HepG2 (cell line): ENCODE data around the gene GDI1. TPM values are rescaled to one million over a fixed set of nuclear protein-coding genes. Genes with fewer than 3 reads are reported as not detected.

ENCODE experiments used
- ATAC-seq: fragments of 200-7000 bp; cut with Tn5 transposase; 3 replicates; pipeline ENCODE4 v1.9.1; 2020; ENCODE audit warnings: mild to moderate bottlenecking, moderate library complexity
- BruUV-seq: library from RNA; stranded (reverse); fragments of 400-500 nt; replicated peaks from 2 replicates; lab custom pipeline; 2021; lab: Mats Ljungman, UMichigan
- CTCF ChIA-PET: fragments of 300-600 bp; formaldehyde crosslinking; extraction: SDS; loops from one replicate; lab custom pipeline; 2021; ENCODE audit warnings: low total read pairs, inconsistent platforms, low intra/inter-chr PET ratio; lab: Yijun Ruan, JAX
- POLR2A ChIA-PET: fragments of 350-600 bp; sonication (Branson Sonifier 250); formaldehyde crosslinking; loops from one replicate; lab custom pipeline; 2020; ENCODE audit warnings: antibody characterized with exemption, inconsistent platforms; lab: Yijun Ruan, JAX
- DNase-seq: peaks from one replicate; pipeline ENCODE4 v3.0.0-alpha.2; 2015; ENCODE audit warnings: low spot score
- FAIRE-seq: peaks from 3 replicates; lab custom pipeline; 2011; peaks lifted over from hg19 to GRCh38; lab: Jason Lieb, UNC
- H2AFZ ChIP-seq: one replicate; pipeline ENCODE4 v1.6.1; 2011; ENCODE audit warnings: low read length, inconsistent platforms
- H3K27ac ChIP-seq: fragments of 300-600 bp; 3 replicates; pipeline ENCODE4 v1.8.0; 2011; ENCODE audit warnings: mixed run types, mild to moderate bottlenecking, mixed read lengths, low read length, inconsistent platforms; ENCODE audit not compliant: insufficient read depth; ENCODE audit errors: extremely low read length
- H3K27me3 ChIP-seq, 2 experiments: fragments of 200-600 bp in 1 of 2; 2 replicates in 1 of 2; 3 replicates in 1 of 2; pipeline versions ENCODE4 v1.6.0 to v1.8.0; 2011; ENCODE audit warnings: low read length in 2 of 2, mild to moderate bottlenecking in 2 of 2, moderate library complexity in 2 of 2, inconsistent platforms in 1 of 2; ENCODE audit not compliant: insufficient read depth in 2 of 2, control insufficient read depth in 1 of 2
- H3K36me3 ChIP-seq, 2 experiments: fragments of 200-600 bp in 1 of 2; replicated peaks in 1 of 2; 2 replicates in 1 of 2; 3 replicates in 1 of 2; pipeline versions ENCODE4 v1.5.1 to v1.8.0; 2011; ENCODE audit warnings: low read length in 2 of 2, inconsistent platforms in 1 of 2; ENCODE audit not compliant: insufficient read depth in 2 of 2, control insufficient read depth in 1 of 2
- H3K4me1 ChIP-seq: 2 replicates; pipeline ENCODE4 v1.5.1; 2012; ENCODE audit warnings: low read length, inconsistent platforms; ENCODE audit not compliant: insufficient read depth
- H3K4me2 ChIP-seq: 2 replicates; pipeline ENCODE4 v1.6.0; 2011; ENCODE audit warnings: low read depth, low read length, inconsistent platforms
- H3K4me3 ChIP-seq, 3 experiments: fragments of 200-600 bp in 1 of 3; sonication (generic), shearing (Covaris generic) in 1 of 3; replicated peaks in 1 of 3; 2 replicates each; pipeline ENCODE4 v1.5.1; 2011 to 2016; ENCODE audit warnings: low read length in 3 of 3, inconsistent platforms in 2 of 3, low read depth in 2 of 3, mild to moderate bottlenecking in 2 of 3, control low read depth in 1 of 3, mixed read lengths in 1 of 3; ENCODE audit not compliant: insufficient read depth in 1 of 3
- H3K79me2 ChIP-seq: one replicate; pipeline ENCODE4 v1.6.1; 2011; ENCODE audit warnings: low read length, inconsistent platforms; ENCODE audit not compliant: insufficient read depth
- H3K9ac ChIP-seq: 2 replicates; pipeline ENCODE4 v1.6.0; 2011; ENCODE audit warnings: mild to moderate bottlenecking, low read depth, low read length, inconsistent platforms; ENCODE audit not compliant: insufficient read depth
- H3K9me3 ChIP-seq: 2 replicates; pipeline ENCODE4 v1.5.1; 2012; ENCODE audit warnings: mild to moderate bottlenecking, low read length
- H4K20me1 ChIP-seq: 2 replicates; pipeline ENCODE4 v1.6.0; 2011; ENCODE audit warnings: inconsistent platforms, mild to moderate bottlenecking, low read length, moderate library complexity; ENCODE audit not compliant: insufficient read depth
- AHR ChIP-seq: IDR thresholded peaks from 2 replicates; pipeline ENCODE4 v1.6.1; 2018; ENCODE audit warnings: missing genetic modification reagents, missing compliant biosample characterization
- CC2D1A ChIP-seq: sonication (generic); formaldehyde crosslinking; IDR thresholded peaks from 2 replicates; pipeline ENCODE4 v1.8.1; 2023; ENCODE audit warnings: mild to moderate bottlenecking, missing genetic modification reagents
- HCFC1 ChIP-seq: fragments of 150-350 bp; IDR thresholded peaks from 2 replicates; pipeline ENCODE4 v1.6.1; 2014; ENCODE audit warnings: low read depth, low read length
- NFIB ChIP-seq: sonication (generic); formaldehyde crosslinking; IDR thresholded peaks from 2 replicates; pipeline ENCODE4 v1.9.0; 2021; ENCODE audit warnings: missing genetic modification reagents, mild to moderate bottlenecking, borderline replicate concordance
- ZFP90 ChIP-seq: sonication (generic); formaldehyde crosslinking; IDR thresholded peaks from 2 replicates; pipeline ENCODE4 v1.8.0; 2022; ENCODE audit warnings: missing genetic modification reagents, mild to moderate bottlenecking, inconsistent platforms, borderline replicate concordance
- WGBS: methylation state at CpG from one replicate; pipeline ENCODE4 v1.1.6; 2017; ENCODE audit warnings: low lambda C conversion rate; 5-methylcytosine and 5-hydroxymethylcytosine counted together
- in situ Hi-C: cut with HindIII; loops from 2 replicates; pipeline ENCODE4 v1.10.0; 2017; ENCODE audit warnings: low pct_unique_long_range_greater_than_20kb; ENCODE audit not compliant: extremely low pct_ligation_motif_present
- intact Hi-C: fragments of 100-400 bp; cut with micrococcal nuclease; formaldehyde crosslinking; loops from one replicate; pipeline ENCODE4 v1.10.0; 2022; ENCODE audit not compliant: unreplicated experiment
- polyA plus RNA-seq, 8 experiments: library from polyadenylated mRNA; depleted of rRNA in 3 of 8; stranded (reverse) in 7 of 8; unstranded in 1 of 8; fragments of >200 nt; fragmentation: Illumina TruSeq in 4 of 8; extraction: Trizol in 4 of 8; gene quantifications; 2 replicates each; pipeline versions ENCODE4 v1.2.1 to v1.2.3, GENCODE V29; 2011 to 2016; ENCODE audit warnings: low read depth in 4 of 8, missing spikeins in 1 of 8, mixed read lengths in 1 of 8; ENCODE audit not compliant: insufficient read depth in 1 of 8
- total RNA-seq, 5 experiments: library from RNA; depleted of rRNA; stranded (reverse); fragments of >200 nt; fragmentation: Illumina TruSeq; extraction: Trizol; gene quantifications; 2 replicates each; pipeline ENCODE4 v1.2.3, GENCODE V29; 2016; ENCODE audit warnings: low read depth in 1 of 5
- TF ChIP-seq, protein P1 (sequence below): IDR thresholded peaks from 2 replicates; pipeline ENCODE4 v1.6.1; 2012; ENCODE audit warnings: low read length, improper control_type of control experiment
- TF ChIP-seq, protein P2 (sequence below): IDR thresholded peaks from 2 replicates; pipeline ENCODE4 v1.6.1; 2016; ENCODE audit warnings: missing biosample characterization, missing genetic modification reagents, low read depth
- TF ChIP-seq, protein P3 (sequence below): sonication (generic); formaldehyde crosslinking; IDR thresholded peaks from 2 replicates; pipeline ENCODE4 v1.5.0; 2020; ENCODE audit warnings: missing genetic modification reagents
- TF ChIP-seq, protein P4 (sequence below): IDR thresholded peaks from 2 replicates; pipeline ENCODE4 v1.6.1; 2016

The GDI1 gene
- total and polyA plus RNA-seq, 2 of the 13 experiments (the other 11 are each of a cell fraction or from before 2014, with no cell fraction given): 17.4 to 105 TPM

DNA sequence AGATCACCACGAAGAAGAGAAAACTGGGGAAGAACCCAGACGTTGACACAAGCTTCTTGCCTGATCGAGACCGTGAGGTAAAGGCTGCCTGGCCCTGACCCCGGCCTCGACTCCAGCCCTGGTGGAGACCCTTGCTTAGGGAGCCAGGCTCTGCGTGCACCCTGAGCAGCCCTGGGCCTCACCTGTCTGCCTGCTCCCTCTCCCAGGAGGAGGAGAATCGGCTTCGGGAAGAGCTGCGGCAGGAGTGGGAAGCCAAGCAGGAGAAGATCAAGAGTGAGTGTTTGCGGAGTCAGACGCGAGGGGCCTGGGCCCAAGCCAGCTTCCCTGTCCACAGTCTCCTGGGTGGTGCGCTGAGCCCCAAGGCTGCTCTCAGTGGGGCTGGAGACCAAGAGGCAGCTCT is 11.5 kb downstream of the GDI1 start (continued):
- TF ChIP-seq, protein P1, sequence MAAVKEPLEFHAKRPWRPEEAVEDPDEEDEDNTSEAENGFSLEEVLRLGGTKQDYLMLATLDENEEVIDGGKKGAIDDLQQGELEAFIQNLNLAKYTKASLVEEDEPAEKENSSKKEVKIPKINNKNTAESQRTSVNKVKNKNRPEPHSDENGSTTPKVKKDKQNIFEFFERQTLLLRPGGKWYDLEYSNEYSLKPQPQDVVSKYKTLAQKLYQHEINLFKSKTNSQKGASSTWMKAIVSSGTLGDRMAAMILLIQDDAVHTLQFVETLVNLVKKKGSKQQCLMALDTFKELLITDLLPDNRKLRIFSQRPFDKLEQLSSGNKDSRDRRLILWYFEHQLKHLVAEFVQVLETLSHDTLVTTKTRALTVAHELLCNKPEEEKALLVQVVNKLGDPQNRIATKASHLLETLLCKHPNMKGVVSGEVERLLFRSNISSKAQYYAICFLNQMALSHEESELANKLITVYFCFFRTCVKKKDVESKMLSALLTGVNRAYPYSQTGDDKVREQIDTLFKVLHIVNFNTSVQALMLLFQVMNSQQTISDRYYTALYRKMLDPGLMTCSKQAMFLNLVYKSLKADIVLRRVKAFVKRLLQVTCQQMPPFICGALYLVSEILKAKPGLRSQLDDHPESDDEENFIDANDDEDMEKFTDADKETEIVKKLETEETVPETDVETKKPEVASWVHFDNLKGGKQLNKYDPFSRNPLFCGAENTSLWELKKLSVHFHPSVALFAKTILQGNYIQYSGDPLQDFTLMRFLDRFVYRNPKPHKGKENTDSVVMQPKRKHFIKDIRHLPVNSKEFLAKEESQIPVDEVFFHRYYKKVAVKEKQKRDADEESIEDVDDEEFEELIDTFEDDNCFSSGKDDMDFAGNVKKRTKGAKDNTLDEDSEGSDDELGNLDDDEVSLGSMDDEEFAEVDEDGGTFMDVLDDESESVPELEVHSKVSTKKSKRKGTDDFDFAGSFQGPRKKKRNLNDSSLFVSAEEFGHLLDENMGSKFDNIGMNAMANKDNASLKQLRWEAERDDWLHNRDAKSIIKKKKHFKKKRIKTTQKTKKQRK: no peak
- TF ChIP-seq HCFC1 (no peak), CC2D1A (no peak), NFIB (CRISPR knock-in tag) (no peak), ZFP90 (CRISPR knock-in tag) (no peak)
- TF ChIP-seq, protein P2, sequence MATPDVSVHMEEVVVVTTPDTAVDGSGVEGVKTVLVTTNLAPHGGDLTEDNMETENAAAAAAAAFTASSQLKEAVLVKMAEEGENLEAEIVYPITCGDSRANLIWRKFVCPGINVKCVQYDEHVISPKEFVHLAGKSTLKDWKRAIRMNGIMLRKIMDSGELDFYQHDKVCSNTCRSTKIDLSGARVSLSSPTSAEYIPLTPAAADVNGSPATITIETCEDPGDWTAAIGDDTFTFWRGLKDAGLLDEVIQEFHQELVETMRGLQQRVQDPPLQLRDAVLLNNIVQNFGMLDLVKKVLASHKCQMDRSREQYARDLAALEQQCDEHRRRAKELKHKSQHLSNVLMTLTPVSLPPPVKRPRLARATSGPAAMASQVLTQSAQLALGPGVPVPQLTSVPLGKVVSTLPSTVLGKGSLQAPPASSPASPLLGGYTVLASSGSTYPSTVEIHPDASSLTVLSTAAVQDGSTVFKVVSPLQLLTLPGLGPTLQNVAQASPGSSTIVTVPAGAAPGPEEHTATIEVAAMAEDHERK: no peak
- TF ChIP-seq, protein P3, sequence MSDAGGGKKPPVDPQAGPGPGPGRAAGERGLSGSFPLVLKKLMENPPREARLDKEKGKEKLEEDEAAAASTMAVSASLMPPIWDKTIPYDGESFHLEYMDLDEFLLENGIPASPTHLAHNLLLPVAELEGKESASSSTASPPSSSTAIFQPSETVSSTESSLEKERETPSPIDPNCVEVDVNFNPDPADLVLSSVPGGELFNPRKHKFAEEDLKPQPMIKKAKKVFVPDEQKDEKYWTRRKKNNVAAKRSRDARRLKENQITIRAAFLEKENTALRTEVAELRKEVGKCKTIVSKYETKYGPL (CRISPR knock-in tag): no peak

DNA sequence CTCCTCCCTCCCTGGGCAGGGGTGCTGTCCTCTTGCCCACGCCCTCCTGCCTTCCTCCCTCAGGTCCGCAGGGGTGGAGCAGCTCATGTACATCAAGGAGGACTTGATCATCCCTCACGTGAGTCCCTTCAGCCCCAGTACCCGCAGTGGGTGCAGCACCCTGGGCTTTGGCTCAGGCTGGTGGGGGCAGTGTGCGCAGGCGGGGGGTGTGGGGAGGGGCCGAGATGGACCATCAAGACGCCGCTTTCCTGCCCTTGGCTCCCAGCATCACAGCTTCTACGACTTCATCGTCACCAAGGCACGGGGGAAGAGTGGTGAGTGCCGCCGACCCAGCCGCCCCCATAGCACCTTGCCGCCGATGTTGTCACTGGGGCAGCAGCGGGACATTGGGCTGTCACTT is 12.7 kb downstream of the GDI1 start:
- Histone ChIP-seq H2AFZ (no peak overlapping the region), H3K4me1 (peaks cover 10% of the 10 kb centered on the region), H3K9ac (no peak overlapping the region), H3K79me2 (peaks cover 2% of the 10 kb centered on the region), H3K36me3 (no peaks in the 10 kb centered on the region; a peak in 1 of 5 replicates), H3K27ac (no peak overlapping the region), H3K4me3 (no peak overlapping the region), H3K4me2 (no peak overlapping the region), H3K27me3 (no peaks in the 10 kb centered on the region), H4K20me1 (no peaks in the 10 kb centered on the region), H3K9me3 (no peaks in the 10 kb centered on the region)
- intact Hi-C loops: no loop called here
- DNase-seq (no peak), FAIRE-seq (no peak), ATAC-seq (no peak)
- TF ChIP-seq, protein P4, sequence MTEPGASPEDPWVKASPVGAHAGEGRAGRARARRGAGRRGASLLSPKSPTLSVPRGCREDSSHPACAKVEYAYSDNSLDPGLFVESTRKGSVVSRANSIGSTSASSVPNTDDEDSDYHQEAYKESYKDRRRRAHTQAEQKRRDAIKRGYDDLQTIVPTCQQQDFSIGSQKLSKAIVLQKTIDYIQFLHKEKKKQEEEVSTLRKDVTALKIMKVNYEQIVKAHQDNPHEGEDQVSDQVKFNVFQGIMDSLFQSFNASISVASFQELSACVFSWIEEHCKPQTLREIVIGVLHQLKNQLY (CRISPR knock-in tag): no peak
- no peak for TF ChIP-seq AHR (CRISPR knock-in tag)
- BruUV-seq: no TSS peak
- POLR2A ChIA-PET: no interaction called here
- 97% methylated on average over 6 of the region's 18 CpGs for WGBS
- in situ Hi-C loops: no loop called here
- CTCF ChIA-PET: no interaction called here
